ENCODE measurements around the gene TMEM183A. TPM values are rescaled to one million over a fixed set of nuclear protein-coding genes. Genes with fewer than 3 reads are reported as not detected.
A peak's percentile ranks its signal among the peaks of the same experiment; 100 is the strongest.

TMEM183A gene
- total and polyA plus RNA-seq, 2 donors (not counting 1 experiment from before 2014, with no cell fraction given) = 61.2 to 65.2 TPM

GRCh38 chr1:202968895-202969295 lies 38.3 kb upstream of the TMEM183A start:
- no peaks in the 10 kb centered on the region for H3K9me3 Mint-ChIP-seq (ENCODE audit: insufficient read depth)
- Histone ChIP-seq H3K9me3 (ENCODE audit: control extremely low read depth in 1 of 3, control insufficient read depth in 2 of 3, insufficient read depth in 1 of 3, low read length in 2 of 3) (no peaks in the 10 kb centered on the region), H3K27ac (ENCODE audit: low read length in 2 of 2) (peak overlapping the region; percentile 73 to 75), H3K9ac (ENCODE audit: low read length) (peak overlapping the region; percentile 73), H3K4me2 (replicated peaks; ENCODE audit: low read depth, low read length, poor library complexity, severe bottlenecking) (peak overlapping the region; percentile 95), H3K4me3 (ENCODE audit: control extremely low read depth in 1 of 5, extremely low read depth in 1 of 5, insufficient read depth in 1 of 5, low read depth in 2 of 5, low read length in 4 of 5) (peak overlapping the region in 4 of 5 experiments; percentile 8 to 69 (median 50)), H3K4me1 (ENCODE audit: control insufficient read depth in 2 of 2, insufficient read depth in 2 of 2, low read length in 2 of 2) (peaks cover 28 to 38% of the 10 kb centered on the region in 2 donors), H3K79me2 (ENCODE audit: control insufficient read depth, insufficient read depth, low read length) (no peaks in the 10 kb centered on the region), H3K36me3 (replicated peaks in 1 of 2; ENCODE audit: control extremely low read depth in 1 of 2, control insufficient read depth in 1 of 2, extremely low read depth in 1 of 2, insufficient read depth in 2 of 2, low read length in 1 of 2) (peaks cover 0 to 2% of the 10 kb centered on the region in 2 experiments), H3K27me3 (replicated peaks in 1 of 4; ENCODE audit: control extremely low read depth in 1 of 4, control insufficient read depth in 3 of 4, insufficient read depth in 4 of 4, low read length in 3 of 4) (no peaks in the 10 kb centered on the region), H4K20me1 (ENCODE audit: control insufficient read depth, insufficient read depth, low read length, poor library complexity, severe bottlenecking) (no peaks in the 10 kb centered on the region), H2AFZ (ENCODE audit: insufficient read depth, low read depth, low read length, poor library complexity, severe bottlenecking) (peak overlapping the region; percentile 41)
- DNase-seq = peak; percentile 90
- TF ChIP-seq, protein P1, sequence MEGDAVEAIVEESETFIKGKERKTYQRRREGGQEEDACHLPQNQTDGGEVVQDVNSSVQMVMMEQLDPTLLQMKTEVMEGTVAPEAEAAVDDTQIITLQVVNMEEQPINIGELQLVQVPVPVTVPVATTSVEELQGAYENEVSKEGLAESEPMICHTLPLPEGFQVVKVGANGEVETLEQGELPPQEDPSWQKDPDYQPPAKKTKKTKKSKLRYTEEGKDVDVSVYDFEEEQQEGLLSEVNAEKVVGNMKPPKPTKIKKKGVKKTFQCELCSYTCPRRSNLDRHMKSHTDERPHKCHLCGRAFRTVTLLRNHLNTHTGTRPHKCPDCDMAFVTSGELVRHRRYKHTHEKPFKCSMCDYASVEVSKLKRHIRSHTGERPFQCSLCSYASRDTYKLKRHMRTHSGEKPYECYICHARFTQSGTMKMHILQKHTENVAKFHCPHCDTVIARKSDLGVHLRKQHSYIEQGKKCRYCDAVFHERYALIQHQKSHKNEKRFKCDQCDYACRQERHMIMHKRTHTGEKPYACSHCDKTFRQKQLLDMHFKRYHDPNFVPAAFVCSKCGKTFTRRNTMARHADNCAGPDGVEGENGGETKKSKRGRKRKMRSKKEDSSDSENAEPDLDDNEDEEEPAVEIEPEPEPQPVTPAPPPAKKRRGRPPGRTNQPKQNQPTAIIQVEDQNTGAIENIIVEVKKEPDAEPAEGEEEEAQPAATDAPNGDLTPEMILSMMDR (IDR thresholded peaks at IDR 0.05) = peak; percentile 74
- TF ChIP-seq EZH2 (IDR thresholded peaks at IDR 0.05; ENCODE audit: borderline replicate concordance, insufficient read depth, low read depth, low read length, poor library complexity, severe bottlenecking) = no peak
- whole genome bisulfite sequencing (ENCODE audit: insufficient coverage) = 0% methylated on average over 2 of the region's 5 CpGs
- peaks cover 39% of the 10 kb centered on the region for H3K4me1 Mint-ChIP-seq
- ATAC-seq (ENCODE audit: low read depth) = peak; percentile 62
- peak overlapping the region; percentile 95 for H3K27ac Mint-ChIP-seq
- ChIA-PET POLR2A (interaction anchor here (0.6 to 1.9 kb wide), 3 partner anchors 16 to 80 kb away, joined by 3 to 11 read pairs (median 3); partner anchors contain the start of genes RABIF and TMEM183A), CTCF (interaction anchor here (0.7 to 1.9 kb wide), 6 partner anchors 9 to 42 kb away, joined by 3 to 13 read pairs (median 4); partner anchors contain the start of genes KLHL12 and TMEM183A)
- peak overlapping the region; percentile 97 for H3K4me3 Mint-ChIP-seq
- H3K27me3 Mint-ChIP-seq = no peaks in the 10 kb centered on the region
- intact Hi-C loops (cut with micrococcal nuclease) = loop anchor here (1.0 to 10.0 kb wide), 8 partner anchors 14 to 804 kb away; partner anchors contain the start of genes KLHL12, PCAT6, PPFIA4 and PTPN7

- H3K27me3 ChIP-seq (replicated peaks in 1 of 4; ENCODE audit: control extremely low read depth in 1 of 4, control insufficient read depth in 3 of 4, insufficient read depth in 4 of 4, low read length in 3 of 4) = no peaks in the 10 kb centered on the region
- no peaks in the 10 kb centered on the region for H3K9me3 Mint-ChIP-seq (ENCODE audit: insufficient read depth)
- H3K27me3 Mint-ChIP-seq = peaks cover 6% of the 10 kb centered on the region
- H3K9ac ChIP-seq (ENCODE audit: low read length) = no peak overlapping the region
- H3K4me1 Mint-ChIP-seq = peaks cover 27% of the 10 kb centered on the region
- intact Hi-C loops (cut with micrococcal nuclease) = no loop called here
- 67% methylated on average over 3 of the region's 4 CpGs for WGBS (ENCODE audit: insufficient coverage)
- TF ChIP-seq, protein P1 (IDR thresholded peaks at IDR 0.05) = no peak
- TF ChIP-seq EZH2 (IDR thresholded peaks at IDR 0.05; ENCODE audit: borderline replicate concordance, insufficient read depth, low read depth, low read length, poor library complexity, severe bottlenecking) = no peak
- no peak for DNase-seq
- no peaks in the 10 kb centered on the region for H4K20me1 ChIP-seq (ENCODE audit: control insufficient read depth, insufficient read depth, low read length, poor library complexity, severe bottlenecking)
- no peak overlapping the region for H3K27ac ChIP-seq (ENCODE audit: low read length in 2 of 2)
- H3K27ac Mint-ChIP-seq = no peak overlapping the region
- H3K9me3 ChIP-seq (ENCODE audit: control extremely low read depth in 1 of 3, control insufficient read depth in 2 of 3, insufficient read depth in 1 of 3, low read length in 2 of 3) = no peaks in the 10 kb centered on the region
- no peaks in the 10 kb centered on the region for H3K79me2 ChIP-seq (ENCODE audit: control insufficient read depth, insufficient read depth, low read length)
- POLR2A ChIA-PET = no interaction called here
- no peak overlapping the region for H3K4me3 Mint-ChIP-seq
- H2AFZ ChIP-seq (ENCODE audit: insufficient read depth, low read depth, low read length, poor library complexity, severe bottlenecking) = no peak overlapping the region
- CTCF ChIA-PET = interaction anchor here (1.1 to 3.1 kb wide), 2 partner anchors 19 to 27 kb away, joined by 3 to 14 read pairs; no protein-coding TSS in a partner anchor
- H3K4me1 ChIP-seq (ENCODE audit: control insufficient read depth in 2 of 2, insufficient read depth in 2 of 2, low read length in 2 of 2) = peaks cover 24 to 27% of the 10 kb centered on the region in 2 donors
- H3K36me3 ChIP-seq (replicated peaks in 1 of 2; ENCODE audit: control extremely low read depth in 1 of 2, control insufficient read depth in 1 of 2, extremely low read depth in 1 of 2, insufficient read depth in 2 of 2, low read length in 1 of 2) = no peaks in the 10 kb centered on the region
- H3K4me2 ChIP-seq (replicated peaks; ENCODE audit: low read depth, low read length, poor library complexity, severe bottlenecking) = no peak overlapping the region
- no peak for ATAC-seq (ENCODE audit: low read depth)
- H3K4me3 ChIP-seq (ENCODE audit: control extremely low read depth in 1 of 5, extremely low read depth in 1 of 5, insufficient read depth in 1 of 5, low read depth in 2 of 5, low read length in 4 of 5) = no peak overlapping the region
Measured at GRCh38 chr1:202972046-202972445, 35.1 kb upstream of the TMEM183A start.
